CD14-positive monocyte (primary cell): ENCODE data around the gene PLEKHM3. TPM values are rescaled to one million over a fixed set of nuclear protein-coding genes. Genes with fewer than 3 reads are reported as not detected.

Experiments
- DNase-seq, 3 donors: peaks; one replicate each; pipeline ENCODE4 v3.0.0-alpha.2; 2011 to 2022
- H2AFZ ChIP-seq: 2 replicates; pipeline ENCODE4 v1.6.0; 2012; ENCODE audit warnings: mild to moderate bottlenecking, low read depth, low read length, inconsistent platforms; ENCODE audit not compliant: insufficient read depth, poor library complexity, severe bottlenecking
- H3K27ac ChIP-seq, 2 donors: 1 replicate in 1 of 2; 2 replicates in 1 of 2; pipeline ENCODE4 v1.5.1; 2012 to 2013; ENCODE audit warnings: low read length in 2 of 2, control low read depth in 1 of 2, inconsistent platforms in 1 of 2, low read depth in 1 of 2, mild to moderate bottlenecking in 1 of 2
- H3K27me3 ChIP-seq, 2 donors: one replicate each; pipeline versions ENCODE4 v1.6.0 to v1.6.1; 2011 to 2013; ENCODE audit warnings: low read length in 2 of 2; ENCODE audit not compliant: control insufficient read depth in 2 of 2, insufficient read depth in 2 of 2
- H3K36me3 ChIP-seq, 2 donors: replicated peaks in 1 of 2; 1 replicate in 1 of 2; 2 replicates in 1 of 2; pipeline versions ENCODE4 v1.5.1 to v1.6.1; 2012 to 2013; ENCODE audit warnings: low read length in 2 of 2, control low read depth in 1 of 2, inconsistent platforms in 1 of 2, mild to moderate bottlenecking in 1 of 2; ENCODE audit not compliant: insufficient read depth in 2 of 2, control insufficient read depth in 1 of 2
- H3K4me1 ChIP-seq, 2 donors: 1 replicate in 1 of 2; 2 replicates in 1 of 2; pipeline versions ENCODE4 v1.5.1 to v1.6.1; 2012 to 2013; ENCODE audit warnings: low read length in 2 of 2, control low read depth in 1 of 2, inconsistent platforms in 1 of 2, mild to moderate bottlenecking in 1 of 2, moderate library complexity in 1 of 2; ENCODE audit not compliant: insufficient read depth in 2 of 2, control insufficient read depth in 1 of 2
- H3K4me2 ChIP-seq: replicated peaks from 2 replicates; pipeline ENCODE3; 2012; ENCODE audit warnings: low read length, moderate library complexity, mild to moderate bottlenecking; ENCODE audit not compliant: poor library complexity, severe bottlenecking; ENCODE audit errors: extremely low read depth
- H3K4me3 ChIP-seq, 3 experiments: fragments of 200-600 bp in 1 of 3; sonication (generic) in 1 of 3; replicated peaks in 1 of 3; 1 replicate in 2 of 3; 2 replicates in 1 of 3; pipeline ENCODE4 v1.5.1; 2011 to 2013; ENCODE audit warnings: low read length in 3 of 3, mild to moderate bottlenecking in 3 of 3, control low read depth in 2 of 3, low read depth in 2 of 3, inconsistent platforms in 1 of 3, moderate library complexity in 1 of 3
- H3K79me2 ChIP-seq: 2 replicates; pipeline ENCODE4 v1.6.0; 2012; ENCODE audit warnings: mild to moderate bottlenecking, control low read depth, inconsistent platforms, low read length, moderate library complexity; ENCODE audit not compliant: insufficient read depth
- H3K9ac ChIP-seq: 2 replicates; pipeline ENCODE4 v1.6.0; 2017; ENCODE audit warnings: low read length, mild to moderate bottlenecking; ENCODE audit not compliant: insufficient read depth, poor library complexity, severe bottlenecking
- H3K9me3 ChIP-seq, 2 donors: replicated peaks in 1 of 2; 1 replicate in 1 of 2; 2 replicates in 1 of 2; pipeline versions ENCODE4 v1.5.1 to v1.6.1; 2012 to 2013; ENCODE audit warnings: low read length in 2 of 2, control low read depth in 1 of 2; ENCODE audit not compliant: control insufficient read depth in 1 of 2, insufficient read depth in 1 of 2
- H4K20me1 ChIP-seq: 2 replicates; pipeline ENCODE4 v1.6.0; 2012; ENCODE audit warnings: mild to moderate bottlenecking, low read length, control low read depth, moderate library complexity; ENCODE audit not compliant: insufficient read depth
- H3K27ac Mint-ChIP-seq, 7 donors: one replicate each; pipeline ENCODE4 v1.8.0; 2020; ENCODE audit warnings: mild to moderate bottlenecking in 7 of 7, mixed read lengths in 7 of 7, moderate library complexity in 6 of 7, inconsistent platforms in 2 of 7
- H3K27me3 Mint-ChIP-seq, 3 donors: one replicate each; pipeline ENCODE4 v1.8.0; 2021 to 2022; ENCODE audit warnings: low read depth in 3 of 3, mild to moderate bottlenecking in 3 of 3, mixed read lengths in 3 of 3, moderate library complexity in 3 of 3, inconsistent platforms in 1 of 3
- H3K36me3 Mint-ChIP-seq, 2 donors: one replicate each; pipeline ENCODE4 v1.8.0; 2020; ENCODE audit warnings: mixed read lengths in 2 of 2, inconsistent platforms in 1 of 2, mild to moderate bottlenecking in 1 of 2
- H3K4me1 Mint-ChIP-seq: one replicate; pipeline ENCODE4 v1.8.0; 2020; ENCODE audit warnings: mild to moderate bottlenecking, mixed read lengths
- H3K4me3 Mint-ChIP-seq, 2 donors: one replicate each; pipeline ENCODE4 v1.8.0; 2020; ENCODE audit warnings: mild to moderate bottlenecking in 2 of 2, mixed read lengths in 2 of 2, moderate library complexity in 1 of 2
- H3K9me3 Mint-ChIP-seq, 7 donors: one replicate each; pipeline ENCODE4 v1.8.0; 2020 to 2022; ENCODE audit warnings: mixed read lengths in 7 of 7, mild to moderate bottlenecking in 6 of 7, moderate library complexity in 6 of 7, inconsistent platforms in 2 of 7
- WGBS: methylation state at CpG from one replicate; pipeline ENCODE4 v1.1.5; 2013; ENCODE audit warnings: missing lambda C conversion rate; ENCODE audit not compliant: insufficient coverage; 5-methylcytosine and 5-hydroxymethylcytosine counted together
- intact Hi-C, 2 donors: fragments of 100-400 bp; cut with micrococcal nuclease; formaldehyde crosslinking; loops; one replicate each; pipeline versions ENCODE4 v1.15.0 to v1.15.1; 2023
- polyA plus RNA-seq, 3 donors: library from polyadenylated mRNA; depleted of rRNA in 1 of 3; unstranded in 2 of 3; stranded (reverse) in 1 of 3; fragments of 300-500 nt in 2 of 3; fragments of >200 nt in 1 of 3; fragmentation: Illumina TruSeq in 2 of 3; gene quantifications; 1 replicate in 2 of 3; 2 replicates in 1 of 3; pipeline ENCODE4 v1.2.3, GENCODE V29; 2012 to 2021
- TF ChIP-seq, protein P1 (sequence below): fragments of 200-600 bp; IDR thresholded peaks from one replicate; pipeline ENCODE4 v1.8.0; 2022; ENCODE audit warnings: antibody characterized with exemption, mild to moderate bottlenecking

Gene PLEKHM3
- polyA plus RNA-seq, 3 donors: 3.0 to 8.0 (median 3.0) TPM

DNA sequence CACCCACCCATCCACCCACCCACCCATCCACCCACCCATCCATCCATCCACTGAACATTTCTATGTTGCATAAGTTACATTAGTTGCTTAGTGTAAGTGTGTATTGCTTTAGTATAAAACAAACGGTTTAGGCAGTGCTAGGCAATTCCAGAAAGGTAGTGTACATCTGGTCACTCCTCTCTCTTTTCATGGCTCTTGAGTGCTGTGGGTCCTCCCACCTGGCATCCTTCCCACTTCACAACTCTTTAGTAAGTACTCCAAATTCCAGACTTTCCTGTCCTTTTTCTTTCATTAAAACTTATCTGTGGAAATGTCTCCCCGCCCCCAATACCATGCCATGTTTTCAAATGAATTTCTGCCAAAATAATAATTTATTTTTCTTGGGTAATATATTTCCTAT lies 122.5 kb downstream of the PLEKHM3 start:
- intact Hi-C loops: no loop called here
- Mint-ChIP-seq H3K9me3 (no peaks in the 10 kb centered on the region), H3K27ac (no peak overlapping the region), H3K4me3 (no peak overlapping the region), H3K36me3 (peaks cover 34 to 51% of the 10 kb centered on the region in 2 donors), H3K4me1 (no peaks in the 10 kb centered on the region), H3K27me3 (no peaks in the 10 kb centered on the region)
- H3K9ac ChIP-seq: no peak overlapping the region
- no peaks in the 10 kb centered on the region for H3K4me1 ChIP-seq
- TF ChIP-seq, protein P1, sequence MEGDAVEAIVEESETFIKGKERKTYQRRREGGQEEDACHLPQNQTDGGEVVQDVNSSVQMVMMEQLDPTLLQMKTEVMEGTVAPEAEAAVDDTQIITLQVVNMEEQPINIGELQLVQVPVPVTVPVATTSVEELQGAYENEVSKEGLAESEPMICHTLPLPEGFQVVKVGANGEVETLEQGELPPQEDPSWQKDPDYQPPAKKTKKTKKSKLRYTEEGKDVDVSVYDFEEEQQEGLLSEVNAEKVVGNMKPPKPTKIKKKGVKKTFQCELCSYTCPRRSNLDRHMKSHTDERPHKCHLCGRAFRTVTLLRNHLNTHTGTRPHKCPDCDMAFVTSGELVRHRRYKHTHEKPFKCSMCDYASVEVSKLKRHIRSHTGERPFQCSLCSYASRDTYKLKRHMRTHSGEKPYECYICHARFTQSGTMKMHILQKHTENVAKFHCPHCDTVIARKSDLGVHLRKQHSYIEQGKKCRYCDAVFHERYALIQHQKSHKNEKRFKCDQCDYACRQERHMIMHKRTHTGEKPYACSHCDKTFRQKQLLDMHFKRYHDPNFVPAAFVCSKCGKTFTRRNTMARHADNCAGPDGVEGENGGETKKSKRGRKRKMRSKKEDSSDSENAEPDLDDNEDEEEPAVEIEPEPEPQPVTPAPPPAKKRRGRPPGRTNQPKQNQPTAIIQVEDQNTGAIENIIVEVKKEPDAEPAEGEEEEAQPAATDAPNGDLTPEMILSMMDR: no peak
- H3K4me3 ChIP-seq: no peak overlapping the region
- H3K27me3 ChIP-seq: no peaks in the 10 kb centered on the region
- H4K20me1 ChIP-seq: no peaks in the 10 kb centered on the region
- no CpG with 5 or more reads among the region's 2 CpGs for WGBS
- no peak overlapping the region for H3K27ac ChIP-seq
- H2AFZ ChIP-seq: no peak overlapping the region
- no peak overlapping the region for H3K4me2 ChIP-seq
- no peaks in the 10 kb centered on the region for H3K79me2 ChIP-seq
- no peaks in the 10 kb centered on the region for H3K9me3 ChIP-seq
- DNase-seq: no peak
- H3K36me3 ChIP-seq: peaks cover 11 to 46% of the 10 kb centered on the region in 2 donors

DNA sequence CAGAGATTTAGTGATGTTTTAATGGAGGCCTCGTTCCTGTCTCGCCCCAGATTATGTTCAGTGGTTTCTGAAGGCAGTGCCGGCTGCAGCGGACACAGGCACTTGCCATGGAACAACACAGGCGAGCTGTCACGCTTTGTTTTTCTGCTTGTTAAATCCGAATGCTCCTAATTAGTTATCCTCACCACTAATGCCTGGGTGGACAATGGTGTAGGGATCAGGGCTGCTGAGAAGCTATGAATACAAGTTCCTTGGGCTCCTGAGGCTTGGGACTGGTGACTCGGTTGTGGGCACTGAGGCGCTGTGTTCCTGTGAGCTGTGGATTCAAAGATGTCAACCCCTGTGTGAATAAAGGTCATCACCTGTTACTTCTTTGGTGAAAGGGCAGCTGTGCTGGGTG lies 123.5 kb downstream of the PLEKHM3 start:
- DNase-seq: no peak
- no peaks in the 10 kb centered on the region for H3K27me3 ChIP-seq
- TF ChIP-seq, protein P1: no peak
- H3K4me1 ChIP-seq: no peaks in the 10 kb centered on the region
- H3K9me3 ChIP-seq: no peaks in the 10 kb centered on the region
- Mint-ChIP-seq H3K4me3 (no peak overlapping the region), H3K27ac (no peak overlapping the region), H3K9me3 (no peaks in the 10 kb centered on the region), H3K27me3 (no peaks in the 10 kb centered on the region), H3K4me1 (no peaks in the 10 kb centered on the region), H3K36me3 (peaks cover 35 to 48% of the 10 kb centered on the region in 2 donors)
- H3K36me3 ChIP-seq: peaks cover 11 to 41% of the 10 kb centered on the region in 2 donors
- no peak overlapping the region for H3K27ac ChIP-seq
- H2AFZ ChIP-seq: no peak overlapping the region
- intact Hi-C loops: no loop called here
- H3K4me2 ChIP-seq: no peak overlapping the region
- WGBS: 100% methylated on average over 4 of the region's 9 CpGs
- no peaks in the 10 kb centered on the region for H3K79me2 ChIP-seq
- H3K9ac ChIP-seq: no peak overlapping the region
- H3K4me3 ChIP-seq: no peak overlapping the region
- H4K20me1 ChIP-seq: no peaks in the 10 kb centered on the region
